Measurements from ENCODE around the gene CPA5.

DNA sequence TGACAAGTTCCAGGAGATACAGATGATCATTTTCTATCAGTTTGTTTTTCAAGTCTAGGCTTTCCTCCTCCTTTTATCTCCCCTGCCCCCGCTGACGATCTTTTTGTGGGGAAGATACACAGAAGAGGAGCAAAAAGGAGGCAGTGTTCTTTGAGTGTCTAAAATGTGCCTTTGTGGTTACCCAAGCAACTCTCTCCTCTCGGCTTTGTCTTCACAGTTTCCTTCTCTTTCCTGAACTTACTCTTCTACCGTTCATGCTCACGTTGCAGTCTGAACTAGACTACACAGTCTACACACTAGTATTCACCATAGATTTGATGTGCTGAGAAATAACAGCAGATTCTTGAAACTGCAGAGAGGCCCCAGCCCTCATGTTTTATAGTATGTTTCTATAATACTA lies 72.6 kb downstream of the CPA5 start:
- no peak for TF ChIP-seq POLR2A (IDR thresholded peaks at IDR 0.05)
- TF ChIP-seq, protein P1, sequence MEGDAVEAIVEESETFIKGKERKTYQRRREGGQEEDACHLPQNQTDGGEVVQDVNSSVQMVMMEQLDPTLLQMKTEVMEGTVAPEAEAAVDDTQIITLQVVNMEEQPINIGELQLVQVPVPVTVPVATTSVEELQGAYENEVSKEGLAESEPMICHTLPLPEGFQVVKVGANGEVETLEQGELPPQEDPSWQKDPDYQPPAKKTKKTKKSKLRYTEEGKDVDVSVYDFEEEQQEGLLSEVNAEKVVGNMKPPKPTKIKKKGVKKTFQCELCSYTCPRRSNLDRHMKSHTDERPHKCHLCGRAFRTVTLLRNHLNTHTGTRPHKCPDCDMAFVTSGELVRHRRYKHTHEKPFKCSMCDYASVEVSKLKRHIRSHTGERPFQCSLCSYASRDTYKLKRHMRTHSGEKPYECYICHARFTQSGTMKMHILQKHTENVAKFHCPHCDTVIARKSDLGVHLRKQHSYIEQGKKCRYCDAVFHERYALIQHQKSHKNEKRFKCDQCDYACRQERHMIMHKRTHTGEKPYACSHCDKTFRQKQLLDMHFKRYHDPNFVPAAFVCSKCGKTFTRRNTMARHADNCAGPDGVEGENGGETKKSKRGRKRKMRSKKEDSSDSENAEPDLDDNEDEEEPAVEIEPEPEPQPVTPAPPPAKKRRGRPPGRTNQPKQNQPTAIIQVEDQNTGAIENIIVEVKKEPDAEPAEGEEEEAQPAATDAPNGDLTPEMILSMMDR (IDR thresholded peaks at IDR 0.05): no peak

Measured in body of pancreas (tissue), 4 donors.